Adrenal gland (tissue), 12 donors: Measurements from ENCODE around the gene C16orf90. TPM values are rescaled to one million over a fixed set of nuclear protein-coding genes. Genes with fewer than 3 reads are reported as not detected.
"Not testable (repeated sequence)": the region's sequence is repeated elsewhere in the genome, so short reads cannot be mapped to it uniquely, and the experiment has no call there.

Experiments used
- DNase-seq, 7 donors: peaks; one replicate each; pipeline ENCODE4 v3.0.0-alpha.2; 2019 to 2020
- H3K27ac ChIP-seq, 5 donors: fragments of 200-600 bp; sonication (generic) in 4 of 5; 1 replicate in 3 of 5; 2 replicates in 2 of 5; pipeline versions ENCODE4 v1.5.1 to v1.8.0; 2016 to 2020; ENCODE audit warnings: mild to moderate bottlenecking in 1 of 5
- H3K27me3 ChIP-seq: fragments of 200-600 bp; 2 replicates; pipeline ENCODE4 v1.8.0; 2021
- H3K36me3 ChIP-seq, 2 donors: fragments of 200-600 bp; replicated peaks in 1 of 2; 1 replicate in 1 of 2; 2 replicates in 1 of 2; pipeline versions ENCODE4 v1.5.1 to v1.8.0; 2018 to 2022
- H3K4me1 ChIP-seq, 2 donors: fragments of 200-600 bp; replicated peaks in 1 of 2; 1 replicate in 1 of 2; 2 replicates in 1 of 2; pipeline versions ENCODE4 v1.5.1 to v1.8.0; 2018 to 2021
- H3K4me3 ChIP-seq, 4 donors: fragments of 200-600 bp; sonication (generic) in 3 of 4; one replicate each; pipeline ENCODE4 v1.5.1; 2016 to 2018
- H3K9me3 ChIP-seq, 3 donors: fragments of 200-600 bp; sonication (generic) in 1 of 3; replicated peaks in 1 of 3; 1 replicate in 2 of 3; 2 replicates in 1 of 3; pipeline versions ENCODE4 v1.5.1 to v1.8.0; 2016 to 2021
- POLR2A ChIP-seq, 2 donors: fragments of 450-650 bp; IDR thresholded peaks; one replicate each; pipeline ENCODE4 v1.6.1; 2017; ENCODE audit warnings: antibody characterized with exemption in 2 of 2, mild to moderate bottlenecking in 2 of 2, moderate library complexity in 1 of 2
- WGBS, 4 donors: extraction: QIAGEN DNeasy Blood & Tissue Kit in 2 of 4; methylation state at CpG; one replicate each; pipeline versions ENCODE4 v1.1.5 to v1.1.7; 2013 to 2017; 5-methylcytosine and 5-hydroxymethylcytosine counted together
- intact Hi-C, 2 donors: fragments of 100-400 bp; cut with DNase I; formaldehyde crosslinking; loops; one replicate each; pipeline versions ENCODE4 v1.14.1 to v1.15.0; 2022 to 2023
- polyA plus RNA-seq, 3 donors: library from polyadenylated mRNA; stranded (reverse); fragments of 200-250 nt in 2 of 3; fragments of 350-450 nt in 1 of 3; fragmentation: Illumina TruSeq in 1 of 3; extraction: RNeasy Lipid Tissue Mini Kit (QIAGEN cat#74804) in 1 of 3; gene quantifications; one replicate each; pipeline ENCODE4 v1.2.3, GENCODE V29; 2013 to 2014
- total RNA-seq, 9 donors: library from RNA; depleted of rRNA in 4 of 9; stranded (reverse); fragments of >200 nt in 4 of 9; fragments of 120-200 nt in 1 of 9; fragmentation: NEBNext Ultra II Directional in 1 of 9; extraction: Animal tissue kit (Norgen Biotek cat#: 25700) in 1 of 9; gene quantifications; one replicate each; pipeline versions ENCODE4 v1.1.0 to v1.2.4, GENCODE V29; 2013 to 2023
- TF ChIP-seq, protein P1 (sequence below), 6 experiments: fragments of 450-650 bp in 4 of 6; fragments of 200-600 bp in 2 of 6; sonication (generic) in 1 of 6; IDR thresholded peaks; 1 replicate in 5 of 6; 2 replicates in 1 of 6; pipeline versions ENCODE4 v1.5.1 to v1.8.0; 2016 to 2021; ENCODE audit warnings: antibody characterized with exemption in 6 of 6, mild to moderate bottlenecking in 2 of 6, moderate library complexity in 1 of 6
- donor health status: healthy with polysubstance abuse.
- donor health status: Bipolar disorder and iron deficiency.
- donor health status: DM: yes; HTN: yes; CAD: no.
- donor health status: DM: no; HTN: no; CAD: no.
- donor health status: DM: no; HTN: no; CAD: no.
- donor health status: DM: yes; HTN: yes; CAD: no.

Gene C16orf90
- total and polyA plus RNA-seq, 12 donors: not detected

DNA sequence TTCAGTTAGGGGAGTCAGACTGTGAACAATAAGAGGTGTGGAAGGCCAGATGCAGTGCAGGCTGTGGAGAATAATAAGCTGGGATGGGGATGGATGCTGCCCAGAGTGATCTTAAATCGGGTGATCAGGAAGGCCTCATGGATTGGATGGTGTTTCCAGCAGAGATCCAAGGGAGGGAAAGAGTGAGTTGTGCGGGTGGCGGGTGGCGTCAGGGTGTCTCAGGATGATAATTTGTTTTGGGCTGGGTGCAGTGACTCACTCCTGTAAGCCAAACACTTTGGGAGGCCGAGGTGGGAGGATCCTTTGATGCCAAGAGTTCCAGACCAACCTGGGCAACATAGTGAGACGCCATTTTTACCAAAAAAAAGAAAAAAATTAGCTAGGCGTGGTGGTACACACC is 13.4 kb upstream of the C16orf90 start:
- intact Hi-C loops: no loop called here
- WGBS, 4 donors: 91 to 96% (median 93%) methylated on average over 7 of the region's 7 CpGs
- DNase-seq: peak in 1 of 7 donors; percentile 2

DNA sequence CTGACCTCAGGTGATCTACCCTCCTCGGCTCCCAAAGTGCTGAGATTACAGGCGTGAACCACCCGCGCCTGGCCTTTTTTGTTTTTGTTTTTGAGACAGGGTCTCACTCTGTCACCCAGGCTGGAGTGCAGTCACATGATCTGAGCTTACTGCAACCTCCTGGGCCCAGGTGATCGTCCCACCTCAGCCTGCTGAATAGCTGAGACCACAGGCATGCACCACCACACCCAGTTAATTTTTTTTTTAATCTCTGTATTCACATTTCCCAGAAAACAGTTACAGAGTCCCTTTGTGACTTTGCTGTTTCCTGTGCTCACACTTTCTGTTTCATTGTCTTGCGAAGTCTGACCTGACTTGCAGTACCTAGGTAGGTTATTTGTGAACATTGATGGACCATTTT is 8.2 kb upstream of the C16orf90 start:
- peaks cover 0 to 22% of the 10 kb centered on the region in 2 donors for H3K36me3 ChIP-seq
- H3K4me1 ChIP-seq: peaks cover 15 to 19% of the 10 kb centered on the region in 2 donors
- no peak overlapping the region for H3K4me3 ChIP-seq
- DNase-seq: no peak
- no peaks in the 10 kb centered on the region for H3K27me3 ChIP-seq
- TF ChIP-seq, protein P1, sequence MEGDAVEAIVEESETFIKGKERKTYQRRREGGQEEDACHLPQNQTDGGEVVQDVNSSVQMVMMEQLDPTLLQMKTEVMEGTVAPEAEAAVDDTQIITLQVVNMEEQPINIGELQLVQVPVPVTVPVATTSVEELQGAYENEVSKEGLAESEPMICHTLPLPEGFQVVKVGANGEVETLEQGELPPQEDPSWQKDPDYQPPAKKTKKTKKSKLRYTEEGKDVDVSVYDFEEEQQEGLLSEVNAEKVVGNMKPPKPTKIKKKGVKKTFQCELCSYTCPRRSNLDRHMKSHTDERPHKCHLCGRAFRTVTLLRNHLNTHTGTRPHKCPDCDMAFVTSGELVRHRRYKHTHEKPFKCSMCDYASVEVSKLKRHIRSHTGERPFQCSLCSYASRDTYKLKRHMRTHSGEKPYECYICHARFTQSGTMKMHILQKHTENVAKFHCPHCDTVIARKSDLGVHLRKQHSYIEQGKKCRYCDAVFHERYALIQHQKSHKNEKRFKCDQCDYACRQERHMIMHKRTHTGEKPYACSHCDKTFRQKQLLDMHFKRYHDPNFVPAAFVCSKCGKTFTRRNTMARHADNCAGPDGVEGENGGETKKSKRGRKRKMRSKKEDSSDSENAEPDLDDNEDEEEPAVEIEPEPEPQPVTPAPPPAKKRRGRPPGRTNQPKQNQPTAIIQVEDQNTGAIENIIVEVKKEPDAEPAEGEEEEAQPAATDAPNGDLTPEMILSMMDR (IDR thresholded peaks at IDR 0.05): no peak
- no peak for TF ChIP-seq POLR2A (IDR thresholded peaks at IDR 0.05)
- H3K9me3 ChIP-seq: no peaks in the 10 kb centered on the region
- 78 to 88% (median 83%) methylated on average over 6 of the region's 6 CpGs for WGBS, 4 donors
- intact Hi-C loops: no loop called here
- no peak overlapping the region for H3K27ac ChIP-seq

More for the DNA sequence above, 13.4 kb upstream of the C16orf90 start:
- H3K36me3 ChIP-seq: peaks cover 0 to 66% of the 10 kb centered on the region in 2 donors
- no peak overlapping the region for H3K4me3 ChIP-seq
- H3K9me3 ChIP-seq: no peaks in the 10 kb centered on the region
- H3K4me1 ChIP-seq: no peaks in the 10 kb centered on the region
- TF ChIP-seq, protein P1 (IDR thresholded peaks at IDR 0.05): no peak
- TF ChIP-seq POLR2A (IDR thresholded peaks at IDR 0.05): no peak
- no peaks in the 10 kb centered on the region for H3K27me3 ChIP-seq
- H3K27ac ChIP-seq: no peak overlapping the region

DNA sequence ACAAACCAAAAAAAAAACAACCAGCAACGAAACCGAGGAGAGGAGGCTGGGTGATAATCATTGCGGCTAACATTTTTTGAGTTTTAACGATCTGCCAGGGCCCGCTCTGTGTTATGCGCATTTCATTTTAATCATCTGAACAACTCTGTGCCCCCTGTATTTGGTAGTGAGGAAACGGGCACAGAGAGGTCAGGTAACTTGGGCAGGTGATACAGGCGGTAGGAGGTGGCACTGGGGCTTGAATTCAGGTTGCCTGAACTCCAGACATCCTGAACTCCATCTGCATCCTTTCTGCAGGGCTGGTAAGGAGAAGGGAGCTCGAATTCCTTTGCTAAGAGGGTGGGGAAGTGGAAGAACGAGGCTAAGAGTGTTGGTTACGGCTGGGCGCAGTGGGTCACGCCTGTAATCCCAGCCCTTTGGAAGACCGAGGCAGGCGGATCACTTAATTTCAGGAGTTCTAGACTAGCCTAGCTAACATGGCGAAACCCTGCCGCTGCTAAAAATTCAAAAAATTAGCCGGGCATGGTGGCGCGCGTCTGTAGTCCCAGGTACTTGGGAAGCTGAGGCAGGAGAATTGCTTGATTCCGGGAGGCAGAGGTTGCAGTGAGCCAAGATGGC is 6.6 kb upstream of the C16orf90 start:
- DNase-seq: no peak
- Histone ChIP-seq H3K4me1 (peaks cover 15 to 19% of the 10 kb centered on the region in 2 donors), H3K27ac (no peak overlapping the region), H3K27me3 (no peaks in the 10 kb centered on the region), H3K36me3 (peaks cover 0 to 13% of the 10 kb centered on the region in 2 donors), H3K9me3 (no peaks in the 10 kb centered on the region), H3K4me3 (peak overlapping the region in 2 of 4 donors; percentile 79 to 85)
- TF ChIP-seq, protein P1 (IDR thresholded peaks at IDR 0.05): no peak
- TF ChIP-seq POLR2A (IDR thresholded peaks at IDR 0.05): no peak
- intact Hi-C loops: no loop called here
- 81 to 86% (median 84%) methylated on average over 22 of the region's 22 CpGs for WGBS, 4 donors

DNA sequence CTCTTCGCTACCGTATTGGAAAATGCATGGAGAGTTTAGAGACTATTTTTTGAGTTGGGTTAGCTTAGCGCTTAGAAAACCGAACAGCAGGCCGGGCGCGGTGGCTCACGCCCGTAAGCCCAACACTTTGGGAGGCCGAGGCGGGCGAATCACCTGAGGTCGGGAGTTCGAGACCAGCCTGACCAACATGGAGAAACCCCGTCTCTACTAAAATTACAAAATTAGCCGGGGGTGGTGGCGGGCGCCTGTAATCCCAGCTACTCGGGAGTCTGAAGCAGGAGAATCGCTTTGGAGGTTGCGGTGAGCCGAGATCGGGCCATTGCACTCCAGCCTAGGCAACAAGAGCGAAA is 6.1 kb upstream of the C16orf90 start:
- peaks cover 15 to 19% of the 10 kb centered on the region in 2 donors for H3K4me1 ChIP-seq
- H3K27me3 ChIP-seq, H3K9me3 ChIP-seq, DNase-seq, intact Hi-C loops: not testable (repeated sequence)
- H3K36me3 ChIP-seq: peaks cover 0 to 12% of the 10 kb centered on the region in 2 donors
- H3K4me3 ChIP-seq: peak overlapping the region in 3 of 4 donors; percentile 9 to 85 (median 79)
- whole genome bisulfite sequencing, 4 donors: 16 to 18% (median 17%) methylated on average over 22 to 24 of the region's 24 CpGs
- H3K27ac ChIP-seq: peak overlapping the region in 4 of 5 donors; percentile 42 to 81 (median 72)

DNA sequence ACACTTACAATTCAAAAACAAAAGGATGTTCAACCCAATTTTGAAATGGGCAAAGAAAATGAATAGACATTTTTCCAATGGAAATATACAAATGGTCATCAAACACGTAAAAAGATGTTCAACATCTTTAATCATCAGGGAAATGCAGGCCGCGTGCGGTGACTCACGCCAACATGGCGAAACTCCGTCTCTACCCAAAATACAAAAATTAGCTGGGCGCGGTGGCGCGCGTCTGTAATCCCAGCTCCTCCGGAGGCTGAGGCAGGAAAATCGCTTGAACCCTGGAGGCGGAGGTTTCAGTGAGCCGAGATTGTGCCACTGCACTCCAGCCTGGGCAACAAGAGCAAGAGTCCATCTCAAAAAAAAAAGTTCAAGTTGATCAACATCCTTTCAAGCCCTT is 3.7 kb upstream of the C16orf90 start:
- Histone ChIP-seq H3K27ac (no peak overlapping the region), H3K27me3 (no peaks in the 10 kb centered on the region), H3K4me1 (peaks cover 15 to 19% of the 10 kb centered on the region in 2 donors), H3K4me3 (no peak overlapping the region), H3K36me3 (no peaks in the 10 kb centered on the region), H3K9me3 (no peaks in the 10 kb centered on the region)
- DNase-seq: no peak
- TF ChIP-seq, protein P1 (IDR thresholded peaks at IDR 0.05): no peak
- no peak for TF ChIP-seq POLR2A (IDR thresholded peaks at IDR 0.05)
- 94 to 98% (median 96%) methylated on average over 16 of the region's 16 CpGs for WGBS, 4 donors
- intact Hi-C loops: loop anchor here in 1 of 2 donors (10.0 kb wide), 1 partner anchor 234 kb away; no protein-coding TSS in a partner anchor
